A673 (cell line): ENCODE data around the gene ZNF546. TPM values are rescaled to one million over a fixed set of nuclear protein-coding genes. Genes with fewer than 3 reads are reported as not detected.

ENCODE experiments used
- BruUV-seq: library from RNA; stranded (reverse); fragments of 400-500 nt; replicated peaks from 2 replicates; lab custom pipeline; 2021; lab: Mats Ljungman, UMichigan
- CTCF ChIA-PET: fragments of 300-600 bp; sonication (Branson Sonifier 250); formaldehyde crosslinking; loops from one replicate; lab custom pipeline; 2022; ENCODE audit warnings: antibody characterized with exemption; lab: Charles Lee
- POLR2A ChIA-PET: fragments of 300-600 bp; sonication (Branson Sonifier 250); formaldehyde crosslinking; loops from one replicate; lab custom pipeline; 2022; ENCODE audit warnings: antibody characterized with exemption; ENCODE audit not compliant: low non-redundant PET; lab: Charles Lee
- DNase-seq: peaks from one replicate; pipeline ENCODE4 v3.0.0-alpha.2; 2015; ENCODE audit warnings: low spot score
- H3K27ac ChIP-seq: fragments of 200-600 bp; sonication (generic); 2 replicates; pipeline ENCODE4 v1.5.1; 2016; ENCODE audit warnings: mixed run types, low read depth, mild to moderate bottlenecking, mixed read lengths, antibody characterized with exemption, low read length; ENCODE audit not compliant: poor library complexity, severe bottlenecking
- H3K27me3 ChIP-seq: fragments of 200-600 bp; sonication (generic); replicated peaks from 2 replicates; pipeline ENCODE4 v1.6.1; 2017; ENCODE audit warnings: mixed run types, low read depth, mild to moderate bottlenecking, mixed read lengths, antibody characterized with exemption, low read length; ENCODE audit not compliant: insufficient read depth, poor library complexity
- H3K36me3 ChIP-seq: fragments of 200-600 bp; sonication (generic); 2 replicates; pipeline ENCODE4 v1.6.1; 2016; ENCODE audit warnings: mixed run types, mild to moderate bottlenecking, mixed read lengths, antibody characterized with exemption, low read length; ENCODE audit not compliant: insufficient read depth, poor library complexity, severe bottlenecking
- H3K4me1 ChIP-seq: fragments of 200-600 bp; sonication (generic); 2 replicates; pipeline ENCODE4 v1.6.1; 2017; ENCODE audit warnings: mixed run types, mild to moderate bottlenecking, mixed read lengths, antibody characterized with exemption, low read length; ENCODE audit not compliant: insufficient read depth, poor library complexity, severe bottlenecking
- H3K4me3 ChIP-seq: fragments of 200-600 bp; sonication (generic); 2 replicates; pipeline ENCODE4 v1.5.1; 2016; ENCODE audit warnings: low read depth, mixed run types, mild to moderate bottlenecking, mixed read lengths, low read length; ENCODE audit not compliant: poor library complexity, severe bottlenecking
- H3K9me3 ChIP-seq: fragments of 200-600 bp; sonication (generic); 2 replicates; pipeline ENCODE4 v1.6.1; 2016; ENCODE audit warnings: mixed run types, low read depth, mild to moderate bottlenecking, mixed read lengths, antibody characterized with exemption, low read length; ENCODE audit not compliant: poor library complexity, severe bottlenecking
- CTCF ChIP-seq: fragments of 300-800, 200-600 bp; sonication (generic); conservative IDR thresholded peaks from 2 replicates; pipeline ENCODE4 v1.5.1; 2017; ENCODE audit warnings: low read depth, mild to moderate bottlenecking, antibody characterized with exemption, low read length, moderate library complexity, mixed read lengths
- EZH2 ChIP-seq: fragments of 200-600 bp; sonication (generic); IDR thresholded peaks from 2 replicates; pipeline ENCODE4 v1.6.1; 2017; ENCODE audit warnings: borderline replicate concordance, low read depth, mild to moderate bottlenecking, mixed read lengths, antibody characterized with exemption, low read length; ENCODE audit not compliant: poor library complexity, severe bottlenecking
- intact Hi-C: fragments of 100-400 bp; cut with micrococcal nuclease; formaldehyde crosslinking; loops from one replicate; pipeline ENCODE4 v1.10.0; 2022; ENCODE audit not compliant: unreplicated experiment
- total RNA-seq: library from RNA; stranded (reverse); gene quantifications from 2 replicates; pipeline ENCODE4 v1.2.3, GENCODE V29; 2021

The ZNF546 gene
- total RNA-seq, 1 experiment from 2014 or later, result 5.5 TPM

GRCh38 chr19:39970425-39970674, 26.5 kb upstream of the ZNF546 start:
- no peak for DNase-seq
- BruUV-seq, result TSS peak; percentile 87
- H3K4me3 ChIP-seq, result peak overlapping the region; percentile 68
- POLR2A ChIA-PET, result interaction anchor here (0.5 to 1.2 kb wide), 3 partner anchors 17 to 315 kb away, joined by 4 to 13 read pairs (median 7); partner anchors contain the start of gene AKT2
- intact Hi-C loops, result loop anchor here (5.0 kb wide), 1 partner anchor 78 kb away; no protein-coding TSS in a partner anchor
- peak overlapping the region; percentile 95 for H3K27ac ChIP-seq
- H3K36me3 ChIP-seq, result peaks cover 33% of the 10 kb centered on the region
- no peaks in the 10 kb centered on the region for H3K9me3 ChIP-seq
- CTCF ChIA-PET, result interaction anchor here (0.6 to 2.2 kb wide), 6 partner anchors 17 to 195 kb away, joined by 3 to 8 read pairs (median 4); no protein-coding TSS in a partner anchor
- H3K4me1 ChIP-seq, result peaks cover 27% of the 10 kb centered on the region
- H3K27me3 ChIP-seq, result no peaks in the 10 kb centered on the region
- no peak for TF ChIP-seq CTCF
- no peak for TF ChIP-seq EZH2

GRCh38 chr19:39970675-39971379, 26.0 kb upstream of the ZNF546 start, which contains the start of gene PSMC4:
PSMC4 (plus strand) TSS chr19:39971165; CDS start chr19:39971203, 38 bp downstream.
- BruUV-seq, result no TSS peak
- CTCF ChIA-PET, result interaction anchor here (0.5 to 2.2 kb wide), 6 partner anchors 17 to 1105 kb away, joined by 3 to 8 read pairs (median 4); no protein-coding TSS in a partner anchor

More at GRCh38 chr19:39970675-39971379, 26.0 kb upstream of the ZNF546 start, which contains the start of gene PSMC4:
- POLR2A ChIA-PET, result interaction anchor here (0.5 to 1.2 kb wide), 3 partner anchors 17 to 314 kb away, joined by 4 to 13 read pairs (median 7); partner anchors contain the start of gene AKT2
- no peak for TF ChIP-seq EZH2
- TF ChIP-seq CTCF, result peak; percentile 96
- intact Hi-C loops, result loop anchor here (5.0 kb wide), 1 partner anchor 79 kb away; no protein-coding TSS in a partner anchor
- Histone ChIP-seq H3K4me1 (peaks cover 27% of the 10 kb centered on the region), H3K27ac (peak within 1 kb of the TSS; percentile 95), H3K27me3 (no peaks in the 10 kb centered on the region), H3K4me3 (peak within 1 kb of the TSS; percentile 68), H3K9me3 (no peaks in the 10 kb centered on the region), H3K36me3 (peaks cover 37% of the 10 kb centered on the region)
- DNase-seq, result peak; percentile 99
